Ovary (tissue), 9 donors: ENCODE measurements around the gene BCL11B. TPM values are rescaled to one million over a fixed set of nuclear protein-coding genes. Genes with fewer than 3 reads are reported as not detected.

Source experiments
- DNase-seq, 5 donors: peaks; one replicate each; pipeline ENCODE4 v3.0.0-alpha.2; 2019 to 2020
- H3K27ac ChIP-seq, 2 donors: fragments of 200-600 bp; one replicate each; pipeline versions ENCODE4 v1.5.1 to v1.8.0; 2019 to 2022
- H3K27me3 ChIP-seq: fragments of 200-600 bp; one replicate; pipeline ENCODE4 v1.8.0; 2022
- H3K36me3 ChIP-seq: fragments of 200-600 bp; sonication (generic); one replicate; pipeline ENCODE4 v1.5.1; 2019
- H3K4me1 ChIP-seq: one replicate; pipeline ENCODE4 v1.8.1; 2013; ENCODE audit warnings: mild to moderate bottlenecking, moderate library complexity; ENCODE audit not compliant: insufficient read depth
- H3K4me3 ChIP-seq: fragments of 200-600 bp; sonication (generic); one replicate; pipeline ENCODE4 v1.5.1; 2017
- H3K9me3 ChIP-seq, 2 donors: fragments of 200-600 bp in 1 of 2; sonication (generic) in 1 of 2; one replicate each; pipeline versions ENCODE4 v1.5.1 to v1.8.1; 2013 to 2019; ENCODE audit warnings: mild to moderate bottlenecking in 1 of 2, moderate library complexity in 1 of 2
- EP300 ChIP-seq: sonication (generic); formaldehyde crosslinking; IDR thresholded peaks from one replicate; pipeline ENCODE4 v1.6.1; 2017; ENCODE audit warnings: antibody characterized with exemption
- POLR2A ChIP-seq: fragments of 450-650 bp; IDR thresholded peaks from one replicate; pipeline ENCODE4 v1.6.1; 2017; ENCODE audit warnings: antibody characterized with exemption, mild to moderate bottlenecking, moderate library complexity
- WGBS, 3 donors: extraction: QIAGEN DNeasy Blood & Tissue Kit in 1 of 3; methylation state at CpG; one replicate each; pipeline versions ENCODE4 v1.1.5 to v1.1.7; 2013 to 2017; 5-methylcytosine and 5-hydroxymethylcytosine counted together
- intact Hi-C, 4 donors: fragments of 100-400 bp; cut with DNase I; formaldehyde crosslinking; loops; one replicate each; pipeline versions ENCODE4 v1.11.0 to v1.15.1; 2022 to 2023
- polyA plus RNA-seq, 2 donors: library from polyadenylated mRNA; stranded (reverse); fragments of 200-250 nt in 1 of 2; fragments of 350-450 nt in 1 of 2; fragmentation: Illumina TruSeq in 1 of 2; extraction: RNeasy Lipid Tissue Mini Kit (QIAGEN cat#74804) in 1 of 2; gene quantifications; one replicate each; pipeline ENCODE4 v1.2.3, GENCODE V29; 2013 to 2014
- total RNA-seq, 7 donors: library from RNA; depleted of rRNA in 2 of 7; stranded (reverse); fragments of >200 nt in 2 of 7; fragmentation: NEBNext Ultra II Directional in 3 of 7; extraction: Animal tissue kit (Norgen Biotek cat#: 25700) in 3 of 7; gene quantifications; one replicate each; pipeline versions ENCODE4 v1.1.0 to v1.2.4, GENCODE V29; 2016 to 2023
- TF ChIP-seq, protein P1 (sequence below), 3 donors: fragments of 450-650 bp in 2 of 3; fragments of 200-600 bp in 1 of 3; IDR thresholded peaks; one replicate each; pipeline versions ENCODE4 v1.5.1 to v1.8.0; 2016 to 2022; ENCODE audit warnings: antibody characterized with exemption in 3 of 3, mild to moderate bottlenecking in 1 of 3
- donor health status: DM: no; HTN: no; CAD: no; lungs with moderate emphysema.
- donor health status: DM: no; HTN: no; CAD: no.
- donor health status: Bipolar disorder and iron deficiency.
- donor health status: DM: yes; HTN: yes; CAD: no.
- donor health status: DM: no; HTN: no; CAD: no.
- donor health status: DM: yes; HTN: yes; CAD: no.

Gene BCL11B
- total and polyA plus RNA-seq, 9 donors, result 0.08 to 0.84 (median 0.43) TPM

DNA sequence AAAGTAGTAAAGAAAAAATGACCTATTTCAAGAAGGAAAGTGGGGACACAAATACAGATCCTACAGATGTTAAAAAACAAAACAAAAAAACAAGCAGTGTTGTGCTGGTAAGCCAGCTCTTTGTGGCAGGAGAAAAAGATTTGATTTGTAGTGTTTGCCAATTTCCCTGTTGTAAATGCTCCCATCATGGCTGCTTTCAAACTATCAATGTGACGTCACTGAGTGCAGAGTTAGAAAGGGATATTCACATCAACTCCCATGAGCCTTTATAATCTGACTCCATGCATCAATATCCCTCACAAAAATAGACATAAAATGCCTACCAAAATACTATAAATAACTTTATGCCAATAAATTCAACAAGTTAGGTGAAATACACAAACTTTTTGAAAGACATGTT is 32.2 kb upstream of the BCL11B start:
- 72 to 83% (median 80%) methylated on average over 1 of the region's 1 CpG for WGBS, 3 donors
- Histone ChIP-seq H3K4me1 (no peaks in the 10 kb centered on the region), H3K9me3 (no peaks in the 10 kb centered on the region), H3K27ac (no peak overlapping the region), H3K27me3 (no peaks in the 10 kb centered on the region), H3K4me3 (no peak overlapping the region), H3K36me3 (no peaks in the 10 kb centered on the region)
- DNase-seq, result no peak
- TF ChIP-seq POLR2A (no peak), EP300 (no peak)
- TF ChIP-seq, protein P1, sequence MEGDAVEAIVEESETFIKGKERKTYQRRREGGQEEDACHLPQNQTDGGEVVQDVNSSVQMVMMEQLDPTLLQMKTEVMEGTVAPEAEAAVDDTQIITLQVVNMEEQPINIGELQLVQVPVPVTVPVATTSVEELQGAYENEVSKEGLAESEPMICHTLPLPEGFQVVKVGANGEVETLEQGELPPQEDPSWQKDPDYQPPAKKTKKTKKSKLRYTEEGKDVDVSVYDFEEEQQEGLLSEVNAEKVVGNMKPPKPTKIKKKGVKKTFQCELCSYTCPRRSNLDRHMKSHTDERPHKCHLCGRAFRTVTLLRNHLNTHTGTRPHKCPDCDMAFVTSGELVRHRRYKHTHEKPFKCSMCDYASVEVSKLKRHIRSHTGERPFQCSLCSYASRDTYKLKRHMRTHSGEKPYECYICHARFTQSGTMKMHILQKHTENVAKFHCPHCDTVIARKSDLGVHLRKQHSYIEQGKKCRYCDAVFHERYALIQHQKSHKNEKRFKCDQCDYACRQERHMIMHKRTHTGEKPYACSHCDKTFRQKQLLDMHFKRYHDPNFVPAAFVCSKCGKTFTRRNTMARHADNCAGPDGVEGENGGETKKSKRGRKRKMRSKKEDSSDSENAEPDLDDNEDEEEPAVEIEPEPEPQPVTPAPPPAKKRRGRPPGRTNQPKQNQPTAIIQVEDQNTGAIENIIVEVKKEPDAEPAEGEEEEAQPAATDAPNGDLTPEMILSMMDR (IDR thresholded peaks at IDR 0.05), result no peak
- intact Hi-C loops, result no loop called here

GRCh38 chr14:99300190-99300589 is 28.2 kb upstream of the BCL11B start:
- TF ChIP-seq POLR2A (no peak), EP300 (no peak)
- TF ChIP-seq, protein P1 (IDR thresholded peaks at IDR 0.05), result no peak
- no peaks in the 10 kb centered on the region for H3K4me1 ChIP-seq
- no peaks in the 10 kb centered on the region for H3K9me3 ChIP-seq
- no peak overlapping the region for H3K4me3 ChIP-seq
- intact Hi-C loops, result no loop called here
- H3K27ac ChIP-seq, result no peak overlapping the region
- no peak for DNase-seq
- no peaks in the 10 kb centered on the region for H3K27me3 ChIP-seq
- no peaks in the 10 kb centered on the region for H3K36me3 ChIP-seq

GRCh38 chr14:99296517-99296916 is 24.5 kb upstream of the BCL11B start:
- Histone ChIP-seq H3K4me1 (no peaks in the 10 kb centered on the region), H3K27me3 (no peaks in the 10 kb centered on the region), H3K27ac (no peak overlapping the region), H3K36me3 (no peaks in the 10 kb centered on the region), H3K4me3 (no peak overlapping the region), H3K9me3 (no peaks in the 10 kb centered on the region)
- no peak for TF ChIP-seq POLR2A
- TF ChIP-seq, protein P1 (IDR thresholded peaks at IDR 0.05), result no peak
- TF ChIP-seq EP300, result no peak
- no peak for DNase-seq
- intact Hi-C loops, result no loop called here
- 77 to 83% (median 83%) methylated on average over 10 of the region's 10 CpGs for WGBS, 3 donors

GRCh38 chr14:99289394-99290189 is 17.6 kb upstream of the BCL11B start:
- 81 to 86% (median 83%) methylated on average over 12 of the region's 12 CpGs for WGBS, 3 donors
- DNase-seq, result no peak
- intact Hi-C loops, result no loop called here

More at GRCh38 chr14:99289394-99290189, 17.6 kb upstream of the BCL11B start:
- H3K4me3 ChIP-seq, result no peak overlapping the region
- no peaks in the 10 kb centered on the region for H3K27me3 ChIP-seq
- no peaks in the 10 kb centered on the region for H3K4me1 ChIP-seq
- no peaks in the 10 kb centered on the region for H3K36me3 ChIP-seq
- H3K27ac ChIP-seq, result no peak overlapping the region
- H3K9me3 ChIP-seq, result no peaks in the 10 kb centered on the region
- TF ChIP-seq POLR2A (no peak), EP300 (no peak)
- TF ChIP-seq, protein P1 (IDR thresholded peaks at IDR 0.05), result no peak
